ENCODE data around the gene POPDC2. TPM values are rescaled to one million over a fixed set of nuclear protein-coding genes. Genes with fewer than 3 reads are reported as not detected.

The POPDC2 gene
- total RNA-seq, 1 donor from 2014 or later, result not detected

GRCh38 chr3:119658994-119659393 is 1.4 kb downstream of the POPDC2 start:
- no peak for DNase-seq (ENCODE audit: low read depth)
- no peak for TF ChIP-seq CTCF (IDR thresholded peaks at IDR 0.05; ENCODE audit: insufficient read depth, low read length, severe bottlenecking)
- no peak for FAIRE-seq
- H3K36me3 ChIP-seq (ENCODE audit: control insufficient read depth, insufficient read depth, low read length), result no peaks in the 10 kb centered on the region
- no peak overlapping the region for H3K4me3 ChIP-seq (ENCODE audit: low read depth, low read length)
- no peaks in the 10 kb centered on the region for H3K27me3 ChIP-seq (ENCODE audit: control insufficient read depth, insufficient read depth, low read length)

- no peak for TF ChIP-seq CTCF (IDR thresholded peaks at IDR 0.05; ENCODE audit: insufficient read depth, low read length, severe bottlenecking)
- DNase-seq (ENCODE audit: low read depth) (no peak), FAIRE-seq (no peak)
- Histone ChIP-seq H3K4me3 (ENCODE audit: low read depth, low read length) (no peak overlapping the region), H3K36me3 (ENCODE audit: control insufficient read depth, insufficient read depth, low read length) (no peaks in the 10 kb centered on the region), H3K27me3 (ENCODE audit: control insufficient read depth, insufficient read depth, low read length) (no peaks in the 10 kb centered on the region)
Measured at GRCh38 chr3:119657887-119658702, 2.3 kb downstream of the POPDC2 start.

GRCh38 chr3:119653876-119654275 is 6.5 kb downstream of the POPDC2 start:
- TF ChIP-seq CTCF (IDR thresholded peaks at IDR 0.05; ENCODE audit: insufficient read depth, low read length, severe bottlenecking), result no peak
- FAIRE-seq (no peak), DNase-seq (ENCODE audit: low read depth) (no peak)
- H3K27me3 ChIP-seq (ENCODE audit: control insufficient read depth, insufficient read depth, low read length), result no peaks in the 10 kb centered on the region
- no peaks in the 10 kb centered on the region for H3K36me3 ChIP-seq (ENCODE audit: control insufficient read depth, insufficient read depth, low read length)
- no peak overlapping the region for H3K4me3 ChIP-seq (ENCODE audit: low read depth, low read length)

- Histone ChIP-seq H3K36me3 (ENCODE audit: control insufficient read depth, insufficient read depth, low read length) (no peaks in the 10 kb centered on the region), H3K4me3 (ENCODE audit: low read depth, low read length) (no peak overlapping the region), H3K27me3 (ENCODE audit: control insufficient read depth, insufficient read depth, low read length) (no peaks in the 10 kb centered on the region)
- TF ChIP-seq CTCF (IDR thresholded peaks at IDR 0.05; ENCODE audit: insufficient read depth, low read length, severe bottlenecking), result no peak
- DNase-seq (ENCODE audit: low read depth) (no peak), FAIRE-seq (no peak)
Measured at GRCh38 chr3:119652306-119653033, 7.9 kb downstream of the POPDC2 start.

- Histone ChIP-seq H3K4me3 (ENCODE audit: low read depth, low read length) (no peak overlapping the region), H3K27me3 (ENCODE audit: control insufficient read depth, insufficient read depth, low read length) (no peaks in the 10 kb centered on the region), H3K36me3 (ENCODE audit: control insufficient read depth, insufficient read depth, low read length) (no peaks in the 10 kb centered on the region)
- FAIRE-seq, result no peak
- no peak for TF ChIP-seq CTCF (IDR thresholded peaks at IDR 0.05; ENCODE audit: insufficient read depth, low read length, severe bottlenecking)
- peak; percentile 67 for DNase-seq (ENCODE audit: low read depth)
Measured at GRCh38 chr3:119649761-119650160, 10.6 kb downstream of the POPDC2 start.

Data from bronchial epithelial cell (primary cell).